SHP77 treated with DMSO at 0.1 percent for 48 hours (cell line): ENCODE measurements around the gene ZBTB40.

Experiments used
- DNase-seq: peaks from one replicate; lab custom pipeline; 2025; lab: John Stamatoyannopoulos, UW

ZBTB40 gene

DNA sequence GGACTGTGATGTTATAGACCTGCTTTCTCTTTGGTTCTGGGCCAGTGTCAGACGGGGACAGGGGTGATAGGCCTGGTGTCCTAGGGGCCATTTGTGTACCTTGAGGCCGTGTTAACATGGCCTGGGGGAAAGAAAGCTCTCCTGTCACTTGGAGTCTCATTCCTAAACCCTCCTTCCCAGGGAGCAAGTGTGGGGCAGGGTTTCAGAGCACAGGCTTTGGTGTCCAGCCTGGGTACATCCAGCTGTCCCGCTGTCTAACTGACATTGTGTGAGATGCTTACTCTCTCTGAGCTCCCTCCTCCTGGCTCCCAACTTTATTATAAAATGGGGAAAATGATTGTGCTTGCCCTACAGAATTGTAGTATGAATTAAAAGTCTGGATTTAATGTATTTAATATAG is 79.1 kb downstream of the ZBTB40 start:
- no peak for DNase-seq

DNA sequence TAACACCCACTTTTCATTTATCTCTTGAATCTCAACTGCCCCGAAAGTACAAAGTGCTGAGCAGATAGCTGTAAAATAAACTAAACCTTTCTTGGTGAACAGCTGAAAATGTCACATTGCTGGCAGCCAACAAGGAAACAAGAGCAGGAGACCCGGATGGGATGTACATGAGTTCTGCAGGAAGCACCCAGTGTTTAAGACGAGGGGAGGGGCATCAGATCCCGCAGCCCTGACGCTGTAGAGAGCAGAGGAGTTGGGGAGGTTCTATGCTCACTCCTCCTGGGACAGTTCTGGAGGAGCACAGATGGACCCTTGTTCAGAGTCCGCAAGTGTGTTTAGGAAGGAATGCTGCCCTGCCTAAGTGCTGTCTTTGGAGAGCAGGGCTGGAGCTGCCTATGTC is 79.6 kb downstream of the ZBTB40 start:
- no peak for DNase-seq

DNA sequence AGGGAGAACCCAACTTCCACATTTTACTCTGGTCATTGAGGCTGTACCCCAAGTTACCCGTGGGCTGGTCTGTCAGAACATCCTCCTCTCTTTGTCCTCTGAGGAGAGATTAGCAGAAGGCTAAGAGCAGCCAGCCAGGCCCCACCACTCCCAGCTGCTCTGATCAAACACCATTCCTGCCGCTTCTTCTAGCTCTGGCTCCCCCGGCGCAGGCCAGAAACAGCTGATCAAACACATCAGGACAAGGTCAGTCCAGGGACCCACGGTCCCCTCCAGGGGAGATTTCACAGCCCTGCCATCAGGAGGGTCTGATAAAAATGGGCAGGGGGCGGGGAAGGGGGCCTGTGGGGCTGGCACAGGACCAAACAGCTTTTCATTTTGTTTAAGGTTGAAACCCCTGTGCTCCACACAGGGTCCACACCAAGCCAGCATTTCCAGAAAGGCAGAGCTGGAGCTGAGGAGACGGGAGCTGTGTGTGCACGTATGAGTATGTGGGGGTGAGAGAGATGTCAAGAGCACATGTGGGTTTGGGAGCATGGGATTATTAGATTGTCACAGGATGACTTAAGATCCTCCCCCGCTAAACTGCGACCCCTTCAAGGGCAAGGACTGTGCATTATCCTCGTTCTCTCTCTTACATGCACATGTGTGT is 81.7 kb downstream of the ZBTB40 start:
- peak; percentile 76 for DNase-seq

DNA sequence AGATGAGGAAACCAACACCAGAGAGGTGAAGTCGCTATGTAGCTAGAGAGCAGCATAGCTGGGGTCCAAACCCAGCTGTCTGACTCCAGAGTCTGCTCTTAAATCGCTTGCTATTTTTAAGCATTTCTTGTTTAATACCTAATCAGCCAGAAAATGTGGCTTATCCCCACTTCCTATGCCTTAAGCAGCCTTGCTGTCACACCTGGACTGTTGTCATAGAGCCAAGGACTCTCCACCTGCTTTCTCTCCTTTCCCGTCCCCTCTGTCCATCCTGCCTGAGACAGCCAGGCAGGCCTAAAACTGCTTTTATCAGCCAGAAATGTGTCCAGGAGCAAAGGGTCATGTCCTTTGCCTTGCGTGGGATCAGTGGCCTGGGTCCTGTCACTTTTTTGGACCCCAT is 83.3 kb downstream of the ZBTB40 start:
- DNase-seq, result no peak

DNA sequence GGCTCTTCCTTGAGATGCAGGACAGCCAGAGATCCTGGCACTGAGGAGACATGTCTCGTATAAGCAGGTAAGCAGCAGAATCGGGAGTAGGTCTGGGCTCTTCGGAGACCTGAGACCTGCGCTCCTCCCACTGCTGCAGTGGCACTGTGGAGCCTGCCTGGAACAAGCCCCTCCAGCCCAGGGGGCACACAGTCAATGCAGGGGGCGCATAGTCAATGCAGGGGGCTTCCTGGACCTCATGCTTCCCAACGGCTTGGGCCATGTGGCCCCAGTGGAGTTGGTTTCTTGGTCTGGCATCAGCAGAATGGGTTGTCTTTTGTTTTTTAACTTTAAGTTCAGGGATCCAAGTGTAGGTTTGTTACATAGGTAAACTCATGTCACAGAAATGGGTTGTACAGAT is 83.7 kb downstream of the ZBTB40 start:
- DNase-seq, result no peak

DNA sequence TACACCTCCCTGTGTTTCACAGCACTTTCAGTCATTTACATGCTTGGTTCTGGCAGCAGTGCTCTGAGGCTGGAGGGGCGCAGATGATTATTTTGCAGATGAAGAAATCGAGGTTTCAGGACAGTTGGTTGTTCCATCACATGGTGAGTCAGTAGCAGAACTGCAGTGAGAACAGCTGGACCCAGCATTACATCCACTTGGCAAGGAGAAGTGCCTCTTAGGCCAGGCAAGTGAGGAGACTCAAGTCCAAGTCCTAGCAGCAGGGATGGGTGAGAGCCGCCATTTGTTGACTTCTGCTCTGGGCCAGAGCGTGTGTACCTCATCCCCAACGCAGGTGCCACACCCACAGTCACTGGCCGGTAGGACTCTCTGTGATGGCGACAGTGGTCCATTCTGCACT is 84.9 kb downstream of the ZBTB40 start:
- no peak for DNase-seq

DNA sequence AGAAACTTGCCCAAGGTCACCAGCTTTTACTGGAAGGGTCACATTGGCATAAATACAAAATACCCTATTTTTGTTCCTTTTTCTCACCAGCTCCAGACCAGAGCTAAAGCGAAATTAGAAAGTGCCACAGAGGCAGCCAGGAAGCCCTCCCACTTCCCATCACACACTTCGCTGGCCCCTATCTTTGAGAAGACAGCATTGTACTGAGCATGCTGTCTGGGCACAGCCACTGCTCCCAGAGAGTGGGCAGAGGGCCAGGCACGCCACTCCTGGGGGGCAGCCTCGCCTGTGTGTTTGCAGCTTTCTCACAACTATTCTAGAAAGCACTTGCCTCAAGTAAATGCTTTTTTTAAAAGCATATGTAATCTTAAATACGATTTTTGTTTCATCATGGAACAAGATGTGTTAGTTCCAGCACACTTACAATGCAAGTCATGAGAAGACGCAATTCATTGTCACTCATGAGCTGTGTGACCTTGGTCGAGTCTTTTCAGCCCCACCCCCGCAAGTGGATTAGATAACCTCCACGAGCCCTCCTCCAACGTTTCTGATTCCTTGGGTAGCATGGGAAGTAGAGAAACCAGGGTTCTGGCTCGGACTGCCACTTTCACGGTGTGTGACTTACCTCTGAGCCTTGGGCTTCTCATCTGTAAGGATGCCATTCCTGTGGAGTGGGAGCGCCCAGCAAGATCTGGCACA is 85.9 kb downstream of the ZBTB40 start:
- DNase-seq, result no peak

DNA sequence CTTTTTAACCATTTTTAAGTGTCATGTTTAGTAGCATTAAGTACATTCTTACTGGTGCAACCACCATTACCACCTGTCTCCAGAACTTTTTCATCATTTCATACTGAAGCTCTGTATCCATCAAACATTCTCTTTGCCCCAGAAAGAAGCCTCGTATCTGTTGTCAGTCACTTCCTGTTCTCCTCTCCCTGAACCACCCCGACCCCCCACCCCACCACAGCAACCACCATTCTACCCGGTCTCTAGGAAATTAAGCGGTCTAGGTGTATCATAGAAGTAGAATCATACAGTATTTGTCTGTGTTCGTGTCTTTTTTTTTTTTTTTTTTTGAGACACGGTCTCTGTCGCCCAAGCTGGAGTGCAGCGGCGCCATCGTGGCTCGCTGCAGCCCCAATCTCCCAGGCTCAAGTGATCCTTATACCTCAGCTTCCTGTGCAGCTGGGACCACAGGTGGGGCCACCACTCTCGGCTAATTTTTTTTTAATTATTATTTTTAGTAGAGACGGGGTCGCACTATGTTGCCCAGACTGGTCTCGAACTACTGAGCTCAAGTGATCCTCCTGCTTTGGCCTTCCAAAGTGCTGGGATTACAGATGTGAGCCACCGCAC is 88.0 kb downstream of the ZBTB40 start:
- DNase-seq, result no peak

DNA sequence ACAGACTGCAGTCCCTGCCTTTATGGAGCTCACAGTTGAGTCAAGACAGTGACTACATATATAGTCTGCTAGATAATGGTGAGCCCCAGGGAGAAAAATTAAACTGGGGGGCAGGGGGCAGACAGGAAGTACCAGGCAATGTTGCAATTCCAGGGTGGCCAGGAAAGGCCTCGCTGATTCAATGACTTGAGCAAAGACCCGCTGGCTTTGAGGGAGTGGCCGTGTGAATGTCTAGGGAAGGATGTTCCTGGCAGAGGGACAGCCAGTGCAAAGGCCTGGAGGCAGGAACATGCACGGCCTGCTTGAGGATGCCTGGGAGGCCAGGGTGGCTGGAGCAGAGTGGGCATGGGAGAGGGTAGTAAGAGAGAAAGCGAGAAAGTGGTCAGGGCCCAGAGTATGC is 88.7 kb downstream of the ZBTB40 start:
- DNase-seq, result no peak

DNA sequence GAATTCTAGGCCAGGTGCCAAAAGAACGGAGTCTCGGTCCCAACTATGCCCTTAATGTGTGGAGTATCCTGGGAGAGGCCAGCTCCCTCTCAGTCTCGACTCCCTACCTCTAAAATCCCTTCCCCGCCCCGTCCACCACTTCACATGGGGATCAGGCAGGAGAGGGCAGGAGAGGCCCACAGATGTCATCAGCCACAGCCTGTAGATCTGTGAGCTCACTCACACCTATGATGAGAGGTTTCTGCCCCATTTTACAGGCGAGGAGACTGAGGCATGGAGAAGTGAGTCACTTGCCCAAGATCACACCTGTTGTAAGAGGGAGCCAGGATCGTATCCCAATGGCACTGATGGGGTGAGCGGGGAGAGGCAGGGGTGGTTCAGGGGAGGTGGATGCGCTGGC is 91.2 kb downstream of the ZBTB40 start:
- DNase-seq, result no peak

DNA sequence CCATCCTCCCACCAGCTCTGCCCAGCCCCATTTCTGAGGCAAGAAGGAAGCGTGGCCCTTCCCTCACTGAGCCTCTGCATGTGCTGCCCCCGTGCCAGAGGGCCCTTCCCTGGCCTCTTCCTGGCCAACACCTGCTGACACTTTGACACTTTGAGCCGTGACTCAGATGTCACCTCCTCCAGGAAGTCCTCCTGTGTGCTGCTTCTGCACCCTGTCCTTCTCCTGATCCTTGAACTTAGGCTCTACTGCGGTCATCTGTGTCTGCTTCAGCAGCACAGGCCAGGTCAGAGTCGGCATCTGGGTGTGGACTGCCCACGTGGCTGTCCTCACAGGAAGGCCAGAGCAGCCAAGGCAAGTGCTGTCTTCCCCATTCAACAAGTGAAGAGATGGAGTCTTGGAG is 92.0 kb downstream of the ZBTB40 start:
- no peak for DNase-seq

DNA sequence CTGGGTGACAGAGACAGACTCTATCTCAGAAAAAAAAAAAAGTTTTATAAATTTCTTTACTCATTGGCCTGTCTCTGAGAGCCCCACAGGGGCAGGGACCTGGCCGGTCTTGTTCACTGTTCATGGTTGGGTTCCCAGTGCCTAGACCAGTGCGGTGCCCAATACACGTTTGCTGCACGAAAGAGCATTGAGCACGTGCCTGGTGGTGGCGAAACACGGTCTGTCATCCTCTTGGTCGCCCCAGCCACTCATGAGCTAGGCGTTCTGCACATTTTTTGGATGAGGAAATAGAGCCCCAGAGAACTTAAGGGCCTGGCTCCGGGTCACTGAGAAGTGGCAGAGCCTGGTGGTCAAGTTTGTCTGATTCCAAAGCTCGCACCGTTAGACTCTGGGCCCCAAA is 93.0 kb downstream of the ZBTB40 start:
- no peak for DNase-seq

DNA sequence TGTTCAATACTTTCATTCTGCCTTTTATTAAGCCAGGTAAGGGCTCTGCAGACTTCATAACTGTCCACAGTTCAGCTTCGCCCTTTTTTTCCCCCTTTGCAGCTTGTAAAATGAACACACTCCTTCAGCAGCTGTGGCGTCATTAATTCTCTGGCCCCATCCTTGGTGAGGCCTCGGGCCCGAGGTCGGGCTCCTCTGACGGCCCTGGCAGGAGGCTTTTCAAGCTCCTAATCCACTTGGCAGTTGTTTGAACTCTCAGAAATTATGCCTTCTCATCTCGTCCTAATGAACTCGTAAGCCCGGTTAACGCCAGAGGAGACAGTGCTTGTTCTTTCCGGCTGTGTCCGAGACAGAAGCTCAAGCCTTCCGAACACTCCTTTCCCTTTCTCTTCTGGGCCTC is 93.5 kb downstream of the ZBTB40 start:
- no peak for DNase-seq

DNA sequence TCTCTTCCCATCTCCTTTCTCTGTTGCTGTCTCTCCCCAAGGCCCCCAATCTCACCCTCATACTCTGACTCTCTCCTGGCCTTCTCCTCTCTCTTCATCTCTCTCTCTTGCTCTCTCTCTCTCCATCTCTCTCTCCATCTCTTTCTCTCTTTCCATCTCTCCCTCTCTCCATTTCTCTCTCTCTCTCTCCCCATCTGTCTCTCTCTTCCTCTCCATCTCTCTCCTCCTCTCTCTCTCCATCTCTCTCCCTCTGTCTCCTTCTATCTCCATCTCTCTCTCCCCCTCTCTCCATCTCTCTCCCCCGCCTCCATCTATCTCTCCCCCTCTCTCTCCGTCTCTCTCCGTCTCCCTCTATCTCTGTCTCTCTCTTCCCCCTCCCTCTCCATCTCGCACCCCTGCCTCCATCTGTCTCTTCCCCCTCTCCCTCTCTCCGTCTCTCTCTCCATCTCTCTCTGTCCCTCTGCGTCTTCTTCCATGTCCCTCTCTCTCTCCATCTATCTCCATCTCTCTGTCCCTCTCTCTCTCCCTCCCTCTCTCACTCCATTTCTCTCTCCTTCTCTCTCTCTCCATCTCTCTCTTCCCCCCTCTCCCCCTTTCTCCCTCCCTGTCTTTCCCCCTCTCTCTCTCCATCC is 95.7 kb downstream of the ZBTB40 start:
- no peak for DNase-seq

DNA sequence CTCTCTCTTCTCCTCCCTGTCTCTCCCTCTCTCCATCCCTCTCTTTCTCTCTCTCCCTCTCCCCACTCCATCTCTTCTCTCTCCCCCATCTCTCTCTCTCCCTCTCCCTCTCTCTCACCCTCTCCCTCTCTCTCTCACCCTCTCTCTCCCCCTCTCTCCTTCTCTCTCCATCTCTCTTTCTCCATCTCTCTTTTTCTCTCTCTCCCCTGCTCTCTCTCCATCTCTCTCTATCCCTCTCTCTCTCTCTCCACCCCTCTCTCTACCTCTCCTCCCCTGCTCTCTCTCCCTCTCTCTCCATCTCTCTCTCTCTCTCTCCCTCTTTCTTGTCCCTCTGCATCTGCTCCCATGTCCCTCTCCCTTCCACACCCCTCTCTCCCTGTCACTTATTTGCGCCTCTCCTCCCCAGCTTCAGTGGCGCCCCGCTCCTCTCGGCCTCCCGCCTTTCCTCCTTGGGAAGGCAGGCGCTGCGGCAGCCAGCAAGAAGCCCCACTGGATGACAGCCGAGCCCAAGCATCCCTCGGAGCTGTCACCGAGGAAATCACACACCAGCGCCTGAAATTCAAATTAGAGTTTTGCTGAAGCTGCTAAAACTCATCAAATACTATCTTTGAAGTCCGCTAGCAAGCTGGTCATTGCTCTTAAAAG is 96.3 kb downstream of the ZBTB40 start:
- DNase-seq, result no peak

DNA sequence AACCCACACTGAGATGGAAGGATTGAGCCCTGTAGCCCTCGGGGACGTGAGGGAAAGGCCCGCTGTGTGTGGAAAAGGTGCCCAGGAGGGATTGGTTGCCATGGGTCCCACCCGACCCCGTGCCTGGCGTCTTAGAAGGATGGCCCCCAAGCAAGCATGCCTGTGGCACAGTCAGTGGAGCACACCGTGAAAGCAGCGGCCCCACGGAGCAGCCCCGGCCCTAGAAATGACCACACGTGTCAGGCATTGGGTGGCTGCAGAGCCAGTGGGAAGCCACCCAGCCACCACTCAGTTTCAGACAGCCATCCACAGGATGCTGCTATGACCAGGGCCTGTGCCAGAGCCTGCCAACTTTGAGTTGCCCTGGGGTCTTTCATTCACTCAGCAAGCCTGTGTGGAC is 98.4 kb downstream of the ZBTB40 start:
- DNase-seq, result no peak

DNA sequence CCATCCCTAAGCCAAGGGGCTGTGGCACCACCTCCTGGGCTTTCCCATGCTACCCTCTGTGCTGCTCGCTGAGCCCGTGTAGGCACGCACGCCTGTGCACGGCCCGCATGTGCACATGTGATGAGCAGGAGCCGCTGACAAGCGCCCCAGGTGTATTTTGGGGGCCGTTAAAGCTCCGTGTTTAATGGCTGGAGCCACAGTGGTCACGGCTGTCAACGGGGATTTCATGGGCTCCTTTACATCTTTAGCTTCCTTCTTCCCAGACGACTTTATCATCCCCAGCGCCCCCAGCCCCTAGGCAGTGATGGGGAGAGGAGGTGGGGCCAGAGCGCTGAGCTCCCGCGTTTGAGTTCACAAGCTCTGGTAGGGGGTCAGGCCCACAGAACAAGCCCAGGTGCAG is 99.9 kb downstream of the ZBTB40 start:
- no peak for DNase-seq

DNA sequence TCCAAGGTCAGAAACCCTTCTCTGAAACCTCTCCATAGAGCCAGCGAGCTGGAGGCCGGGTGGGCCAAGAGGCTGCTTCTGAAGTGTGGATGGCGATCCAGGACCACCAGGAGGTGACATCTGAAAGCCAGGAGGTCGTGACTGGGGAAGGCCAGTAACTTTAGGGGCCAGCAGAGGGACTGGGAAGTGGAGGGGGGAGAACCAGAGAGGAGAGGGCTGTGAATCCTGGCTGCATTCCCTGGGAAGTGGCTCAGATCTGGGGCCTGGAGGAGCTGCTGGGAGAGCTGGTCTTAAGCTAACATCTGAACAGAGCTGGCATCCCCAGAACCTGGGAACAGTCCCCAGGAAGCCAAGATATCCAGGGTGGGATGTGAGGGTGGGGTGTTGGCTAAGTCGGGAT is 100.4 kb downstream of the ZBTB40 start:
- no peak for DNase-seq

DNA sequence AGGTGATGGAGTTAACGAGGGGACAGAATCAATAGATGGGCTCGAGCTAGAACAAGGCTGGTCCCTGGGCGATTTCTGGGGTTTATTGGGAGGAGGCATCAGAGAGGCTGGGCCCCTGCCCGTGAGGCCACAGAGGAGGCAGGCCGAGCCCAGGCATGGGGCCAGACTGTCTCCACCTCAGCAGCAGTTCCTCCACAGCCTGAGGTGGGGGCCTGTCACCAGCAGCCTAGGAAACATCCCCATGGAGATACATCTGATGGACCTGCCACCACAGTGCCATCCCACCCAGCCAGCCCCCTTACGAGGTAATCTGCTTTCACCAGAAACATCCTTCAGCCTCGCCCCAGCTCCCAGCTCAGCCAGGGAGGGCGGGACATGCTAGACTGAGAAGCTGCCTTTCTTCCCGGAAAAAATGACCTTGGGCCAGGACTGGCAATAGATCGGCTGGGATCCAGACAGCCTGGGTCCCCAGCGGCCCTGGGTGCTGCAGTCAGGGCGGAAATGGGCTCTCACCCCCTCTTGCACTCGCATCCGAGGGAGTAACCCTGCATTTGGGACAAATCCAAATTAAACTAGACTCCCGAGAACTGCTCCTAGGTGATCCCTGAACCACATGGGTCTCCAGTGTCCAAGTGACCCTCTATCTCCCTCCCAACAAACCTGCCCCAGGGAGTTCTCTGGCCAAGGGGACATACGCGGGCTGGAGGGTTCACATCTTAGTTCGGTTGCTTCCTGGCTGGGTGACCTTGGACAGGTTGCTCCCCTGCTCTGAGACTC is 101.6 kb downstream of the ZBTB40 start:
- DNase-seq, result no peak

DNA sequence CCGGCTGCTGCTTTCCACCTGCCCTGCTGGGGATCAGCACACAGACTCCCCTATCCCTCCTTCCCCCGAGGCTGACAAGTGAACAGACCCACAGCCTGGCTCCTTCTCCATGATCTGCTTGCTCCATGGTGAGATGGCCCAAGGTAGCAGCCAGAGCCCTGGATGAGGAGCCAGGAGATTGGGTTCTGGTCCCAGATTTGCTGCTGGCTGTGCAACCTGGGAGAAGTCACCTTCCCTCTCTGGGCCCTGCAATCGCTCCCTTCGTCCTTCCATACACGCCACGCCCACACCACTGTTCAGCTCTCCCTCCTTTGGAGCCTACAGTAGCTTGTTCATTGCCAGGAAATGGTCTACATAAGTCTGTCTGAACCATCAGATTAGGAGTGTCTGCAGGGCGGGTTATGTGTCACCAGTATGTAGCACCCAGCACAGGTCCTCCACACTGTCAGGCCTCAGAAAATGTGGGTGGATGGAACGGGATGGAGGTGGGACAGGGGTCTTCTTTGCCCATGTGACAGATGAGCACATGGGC is 102.4 kb downstream of the ZBTB40 start:
- no peak for DNase-seq

DNA sequence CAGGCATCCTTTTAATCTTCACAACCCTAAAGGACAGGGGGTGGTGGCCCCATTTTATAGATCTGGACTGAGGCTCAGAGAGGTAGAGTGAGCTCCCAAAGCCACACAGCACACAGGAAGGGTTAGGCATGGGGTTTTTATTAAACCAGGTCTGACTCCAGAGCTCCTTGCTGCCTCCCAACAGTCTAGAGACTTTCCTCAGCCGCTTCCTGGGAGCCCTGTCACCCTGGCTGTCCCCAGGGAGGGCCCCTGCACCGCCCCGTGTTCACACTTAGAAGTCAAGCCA is 103.7 kb downstream of the ZBTB40 start:
- no peak for DNase-seq
